Left ventricle myocardium inferior (tissue), 1 donor: ENCODE results near the gene SIRT4. TPM values are rescaled to one million over a fixed set of nuclear protein-coding genes. Genes with fewer than 3 reads are reported as not detected.

Experiments
- DNase-seq: peaks from one replicate; pipeline ENCODE4 v3.0.0-alpha.2; 2020
- H3K27ac ChIP-seq: fragments of 200-600 bp; replicated peaks from 2 replicates; pipeline ENCODE4 v1.8.0; 2021
- H3K27me3 ChIP-seq: fragments of 200-600 bp; 2 replicates; pipeline ENCODE4 v1.8.0; 2021; ENCODE audit warnings: low read depth
- H3K36me3 ChIP-seq: fragments of 200-600 bp; 2 replicates; pipeline ENCODE4 v1.8.0; 2021
- H3K4me1 ChIP-seq: fragments of 200-600 bp; 2 replicates; pipeline ENCODE4 v1.8.0; 2021
- H3K4me3 ChIP-seq: fragments of 200-600 bp; 2 replicates; pipeline ENCODE4 v1.8.0; 2021; ENCODE audit warnings: mild to moderate bottlenecking, moderate library complexity
- H3K9me3 ChIP-seq: fragments of 200-600 bp; replicated peaks from 2 replicates; pipeline ENCODE4 v1.8.0; 2021
- intact Hi-C: fragments of 100-400 bp; cut with micrococcal nuclease; formaldehyde crosslinking; loops from one replicate; pipeline ENCODE4 v1.11.0; 2022
- total RNA-seq: library from RNA; stranded (reverse); fragmentation: NEBNext Ultra II Directional; extraction: Animal tissue kit (Norgen Biotek cat#: 25700); gene quantifications from one replicate; pipeline ENCODE4 v1.2.1, GENCODE V29; 2021
- TF ChIP-seq, protein P1 (sequence below): fragments of 200-600 bp; IDR thresholded peaks from 2 replicates; pipeline ENCODE4 v1.8.0; 2021; ENCODE audit warnings: antibody characterized with exemption, mild to moderate bottlenecking, borderline replicate concordance
- donor health status: DM: no; HTN: yes; CAD: no; lungs with severe emphysema.

The SIRT4 gene
- total RNA-seq, 1 donor from 2014 or later: 6.5 TPM

DNA sequence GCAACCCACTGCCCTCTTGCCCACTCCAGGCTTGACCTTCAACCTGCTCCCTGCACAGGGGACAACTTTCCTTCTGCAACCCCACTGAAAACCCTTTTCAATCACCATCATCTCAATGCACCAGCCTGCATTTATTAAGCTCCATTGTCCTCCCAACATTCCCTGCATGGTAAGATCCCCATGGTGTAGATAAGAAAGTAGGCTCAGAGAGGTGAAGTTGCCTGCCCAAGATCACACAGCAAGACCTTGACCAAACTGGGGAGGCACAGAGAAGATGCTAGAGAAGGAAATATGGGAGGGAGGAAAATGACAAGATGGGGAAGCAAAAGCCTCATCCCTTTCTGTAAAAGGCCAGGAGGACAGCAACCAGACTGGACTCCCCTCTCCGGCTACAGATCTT, 57.0 kb downstream of the SIRT4 start:
- Histone ChIP-seq H3K36me3 (no peaks in the 10 kb centered on the region), H3K9me3 (no peaks in the 10 kb centered on the region), H3K27me3 (peaks cover 23% of the 10 kb centered on the region), H3K4me3 (no peak overlapping the region), H3K4me1 (peaks cover 18% of the 10 kb centered on the region), H3K27ac (no peak overlapping the region)
- intact Hi-C loops: loop anchor here (5.0 to 10.0 kb wide), 2 partner anchors 76 to 203 kb away; partner anchors contain the start of gene COX6A1
- no peak for DNase-seq
- TF ChIP-seq, protein P1, sequence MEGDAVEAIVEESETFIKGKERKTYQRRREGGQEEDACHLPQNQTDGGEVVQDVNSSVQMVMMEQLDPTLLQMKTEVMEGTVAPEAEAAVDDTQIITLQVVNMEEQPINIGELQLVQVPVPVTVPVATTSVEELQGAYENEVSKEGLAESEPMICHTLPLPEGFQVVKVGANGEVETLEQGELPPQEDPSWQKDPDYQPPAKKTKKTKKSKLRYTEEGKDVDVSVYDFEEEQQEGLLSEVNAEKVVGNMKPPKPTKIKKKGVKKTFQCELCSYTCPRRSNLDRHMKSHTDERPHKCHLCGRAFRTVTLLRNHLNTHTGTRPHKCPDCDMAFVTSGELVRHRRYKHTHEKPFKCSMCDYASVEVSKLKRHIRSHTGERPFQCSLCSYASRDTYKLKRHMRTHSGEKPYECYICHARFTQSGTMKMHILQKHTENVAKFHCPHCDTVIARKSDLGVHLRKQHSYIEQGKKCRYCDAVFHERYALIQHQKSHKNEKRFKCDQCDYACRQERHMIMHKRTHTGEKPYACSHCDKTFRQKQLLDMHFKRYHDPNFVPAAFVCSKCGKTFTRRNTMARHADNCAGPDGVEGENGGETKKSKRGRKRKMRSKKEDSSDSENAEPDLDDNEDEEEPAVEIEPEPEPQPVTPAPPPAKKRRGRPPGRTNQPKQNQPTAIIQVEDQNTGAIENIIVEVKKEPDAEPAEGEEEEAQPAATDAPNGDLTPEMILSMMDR: no peak

DNA sequence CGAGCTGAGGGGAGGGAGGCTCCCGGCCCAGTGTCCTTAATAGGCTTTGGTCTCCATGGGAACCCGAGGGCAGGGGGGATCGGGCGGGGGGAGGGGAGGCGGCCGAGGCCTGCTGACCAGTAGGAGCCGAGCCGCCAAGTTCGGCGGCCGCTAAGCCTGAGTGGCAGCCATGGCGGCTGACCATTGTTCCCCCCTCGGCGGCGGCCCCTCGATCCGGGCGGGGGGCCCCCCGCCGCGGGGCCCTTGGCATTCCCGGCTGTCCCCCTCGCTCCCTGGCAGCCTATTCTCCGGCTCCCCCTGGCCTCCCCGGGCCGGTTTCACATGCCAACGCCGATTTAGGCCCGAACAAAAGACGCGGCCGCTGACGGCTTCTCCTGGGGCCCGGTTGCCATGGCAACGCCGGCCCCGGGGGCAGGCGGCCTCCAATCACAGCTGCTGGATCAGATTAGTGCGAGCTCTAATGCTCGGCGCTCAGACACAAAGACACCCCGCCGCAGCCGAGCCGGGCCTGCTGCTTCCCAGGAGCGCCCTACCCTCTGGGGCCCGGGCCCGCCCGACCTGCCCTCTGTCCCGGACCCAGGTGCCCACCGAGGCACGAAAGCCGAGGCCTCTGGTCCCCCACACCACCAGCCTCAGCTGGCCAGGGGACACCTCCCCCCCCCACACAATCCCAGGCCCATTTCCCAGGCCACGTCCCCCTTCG, 59.5 kb downstream of the SIRT4 start:
- peaks cover 27% of the 10 kb centered on the region for H3K27me3 ChIP-seq
- TF ChIP-seq, protein P1: no peak
- intact Hi-C loops: no loop called here
- peak overlapping the region; percentile 59 for H3K4me3 ChIP-seq
- peak; percentile 48 for DNase-seq
- no peaks in the 10 kb centered on the region for H3K36me3 ChIP-seq
- no peaks in the 10 kb centered on the region for H3K9me3 ChIP-seq
- H3K27ac ChIP-seq: peak overlapping the region; percentile 12
- peaks cover 20% of the 10 kb centered on the region for H3K4me1 ChIP-seq

Other genes with a start within 250 kb of the SIRT4 start
- 21.9 TPM for gene RAB35, start 185.6 kb upstream of the SIRT4 start, total RNA-seq
- 36.0 TPM for gene GCN1, start 107.6 kb upstream of the SIRT4 start, total RNA-seq
- gene RPLP0, start 101.2 kb upstream of the SIRT4 start, total RNA-seq: 712 TPM
- gene PXN, start 36.6 kb upstream of the SIRT4 start, total RNA-seq: 59.8 TPM
- gene RNU4-2, start 10.4 kb upstream of the SIRT4 start, total RNA-seq: 22,484 TPM
- 2,088 TPM for gene RNU4-1, start 9.1 kb upstream of the SIRT4 start, total RNA-seq
- gene PLA2G1B, start 25.5 kb downstream of the SIRT4 start, total RNA-seq: not detected
- gene MSI1, start 66.8 kb downstream of the SIRT4 start, total RNA-seq: 4.8 TPM
- gene COX6A1, start 135.8 kb downstream of the SIRT4 start, total RNA-seq: 142 TPM
- gene TRIAP1, start 144.1 kb downstream of the SIRT4 start, total RNA-seq: 17.9 TPM
- 12.0 TPM for gene GATC, start 144.1 kb downstream of the SIRT4 start, total RNA-seq
- gene SRSF9, start 167.4 kb downstream of the SIRT4 start, total RNA-seq: 34.4 TPM
- 175 TPM for gene DYNLL1, start 193.8 kb downstream of the SIRT4 start, total RNA-seq
- 41.8 TPM for gene COQ5, start 226.8 kb downstream of the SIRT4 start, total RNA-seq
- gene RNF10, start 232.0 kb downstream of the SIRT4 start, total RNA-seq: 274 TPM